Naive thymus-derived CD4-positive, alpha-beta T cell (primary cell): ENCODE results near the gene GRAPL. TPM values are rescaled to one million over a fixed set of nuclear protein-coding genes. Genes with fewer than 3 reads are reported as not detected.
"Not testable (repeated sequence)": the region's sequence is repeated elsewhere in the genome, so short reads cannot be mapped to it uniquely, and the experiment has no call there.

Experiments used
- ATAC-seq: fragments of 150-1000 bp; cut with Tn5 transposase; 2 replicates; pipeline ENCODE4 v1.10.0; 2021; ENCODE audit warnings: mild to moderate bottlenecking, moderate library complexity
- CTCF ChIA-PET: fragments of 350-600 bp; sonication (Branson Sonifier 250); formaldehyde crosslinking; loops from one replicate; lab custom pipeline; 2021; ENCODE audit warnings: antibody characterized with exemption; lab: Charles Lee
- POLR2A ChIA-PET: fragments of 350-600 bp; sonication (Branson Sonifier 250); formaldehyde crosslinking; loops from one replicate; lab custom pipeline; 2021; ENCODE audit warnings: antibody characterized with exemption, inconsistent platforms; lab: Charles Lee
- DNase-seq, 9 donors: peaks; one replicate each; pipeline versions ENCODE4 v3.0.0 to v3.0.0-alpha.2; 2020 to 2022; ENCODE audit warnings: mixed read lengths in 1 of 9
- H3K27ac ChIP-seq: one replicate; pipeline ENCODE4 v1.7.0; 2013; ENCODE audit warnings: mild to moderate bottlenecking, low read depth, low read length, moderate library complexity
- H3K27me3 ChIP-seq, 2 donors: one replicate each; pipeline ENCODE4 v1.7.0; 2013; ENCODE audit warnings: low read length in 2 of 2, mild to moderate bottlenecking in 2 of 2, moderate library complexity in 2 of 2; ENCODE audit not compliant: control insufficient read depth in 2 of 2, insufficient read depth in 2 of 2
- H3K36me3 ChIP-seq, 3 experiments: 1 replicate in 2 of 3; 2 replicates in 1 of 3; pipeline ENCODE4 v1.7.0; 2013; ENCODE audit warnings: low read length in 3 of 3, mild to moderate bottlenecking in 3 of 3, moderate library complexity in 1 of 3; ENCODE audit not compliant: insufficient read depth in 3 of 3, control insufficient read depth in 2 of 3
- H3K4me1 ChIP-seq, 2 donors: one replicate each; pipeline ENCODE4 v1.7.0; 2013; ENCODE audit warnings: low read length in 2 of 2, mild to moderate bottlenecking in 2 of 2, moderate library complexity in 1 of 2; ENCODE audit not compliant: control insufficient read depth in 2 of 2, insufficient read depth in 2 of 2
- H3K4me3 ChIP-seq: 2 replicates; pipeline ENCODE4 v1.7.0; 2013; ENCODE audit warnings: mild to moderate bottlenecking, low read length
- H3K9me3 ChIP-seq, 3 experiments: 1 replicate in 2 of 3; 2 replicates in 1 of 3; pipeline ENCODE4 v1.7.0; 2013; ENCODE audit warnings: low read length in 3 of 3; ENCODE audit not compliant: control insufficient read depth in 2 of 3
- H3K27ac Mint-ChIP-seq, 9 donors: one replicate each; pipeline ENCODE4 v1.8.0; 2020 to 2022; ENCODE audit warnings: mixed read lengths in 9 of 9, mild to moderate bottlenecking in 8 of 9, moderate library complexity in 5 of 9, inconsistent platforms in 2 of 9
- H3K27me3 Mint-ChIP-seq, 5 donors: one replicate each; pipeline ENCODE4 v1.8.0; 2021 to 2022; ENCODE audit warnings: mixed read lengths in 5 of 5, mild to moderate bottlenecking in 1 of 5
- H3K36me3 Mint-ChIP-seq, 5 donors: one replicate each; pipeline ENCODE4 v1.8.0; 2020 to 2022; ENCODE audit warnings: mixed read lengths in 5 of 5, mild to moderate bottlenecking in 3 of 5, inconsistent platforms in 1 of 5
- H3K4me1 Mint-ChIP-seq, 7 donors: one replicate each; pipeline ENCODE4 v1.8.0; 2020 to 2022; ENCODE audit warnings: mixed read lengths in 7 of 7, mild to moderate bottlenecking in 3 of 7, inconsistent platforms in 1 of 7
- H3K4me3 Mint-ChIP-seq, 10 donors: one replicate each; pipeline ENCODE4 v1.8.0; 2020 to 2022; ENCODE audit warnings: mild to moderate bottlenecking in 10 of 10, mixed read lengths in 10 of 10, moderate library complexity in 6 of 10, inconsistent platforms in 2 of 10
- H3K9me3 Mint-ChIP-seq, 11 donors: one replicate each; pipeline ENCODE4 v1.8.0; 2020 to 2022; ENCODE audit warnings: mixed read lengths in 11 of 11, mild to moderate bottlenecking in 4 of 11, inconsistent platforms in 1 of 11, moderate library complexity in 1 of 11
- intact Hi-C, 2 donors: fragments of 100-400 bp; cut with micrococcal nuclease; formaldehyde crosslinking; loops; one replicate each; pipeline ENCODE4 v1.15.1; 2023
- polyA plus RNA-seq, 2 donors: library from polyadenylated mRNA; unstranded; fragments of 300-500 nt; fragmentation: Illumina TruSeq; gene quantifications; one replicate each; pipeline ENCODE4 v1.2.3, GENCODE V29; 2021
- total RNA-seq, 6 experiments: library from RNA in 5 of 6; stranded (reverse) in 5 of 6; gene quantifications; 1 replicate in 5 of 6; 2 replicates in 1 of 6; pipeline ENCODE4 v1.2.3 and lab custom pipeline; 2021 to 2026

Gene GRAPL
- total and polyA plus RNA-seq, 7 experiments from 2014 or later: 3.9 to 105 (median 26.7) TPM

GRCh38 chr17:19125289-19125688, 2.1 kb upstream of the GRAPL start:
- H3K36me3 ChIP-seq, H3K9me3 Mint-ChIP-seq, H3K4me3 Mint-ChIP-seq, H3K27me3 Mint-ChIP-seq, CTCF ChIA-PET, intact Hi-C loops, H3K27ac Mint-ChIP-seq, H3K36me3 Mint-ChIP-seq, H3K27me3 ChIP-seq, H3K9me3 ChIP-seq, H3K27ac ChIP-seq, H3K4me1 ChIP-seq, H3K4me1 Mint-ChIP-seq, POLR2A ChIA-PET, DNase-seq, H3K4me3 ChIP-seq, ATAC-seq: not testable (repeated sequence)

- ATAC-seq, intact Hi-C loops: not testable (repeated sequence)
Observed at GRCh38 chr17:19129500-19129899, 2.1 kb downstream of the GRAPL start.

GRCh38 chr17:19131108-19131507, 3.7 kb downstream of the GRAPL start:
- H3K36me3 ChIP-seq, H3K27ac Mint-ChIP-seq, H3K4me3 ChIP-seq, DNase-seq, intact Hi-C loops, H3K9me3 Mint-ChIP-seq, H3K27me3 Mint-ChIP-seq, POLR2A ChIA-PET, CTCF ChIA-PET, H3K9me3 ChIP-seq, H3K36me3 Mint-ChIP-seq, H3K27me3 ChIP-seq, ATAC-seq, H3K4me3 Mint-ChIP-seq, H3K27ac ChIP-seq, H3K4me1 Mint-ChIP-seq, H3K4me1 ChIP-seq: not testable (repeated sequence)

More at GRCh38 chr17:19129500-19129899, 2.1 kb downstream of the GRAPL start:
- DNase-seq, H3K27me3 ChIP-seq, H3K27ac Mint-ChIP-seq, H3K27ac ChIP-seq, H3K36me3 Mint-ChIP-seq, POLR2A ChIA-PET, H3K9me3 ChIP-seq, H3K9me3 Mint-ChIP-seq, H3K27me3 Mint-ChIP-seq, CTCF ChIA-PET, H3K4me1 ChIP-seq, H3K4me3 ChIP-seq, H3K4me3 Mint-ChIP-seq, H3K36me3 ChIP-seq, H3K4me1 Mint-ChIP-seq: not testable (repeated sequence)

GRCh38 chr17:19131772-19132171, 4.4 kb downstream of the GRAPL start:
- intact Hi-C loops, DNase-seq, H3K9me3 ChIP-seq, H3K4me1 Mint-ChIP-seq, H3K36me3 ChIP-seq, H3K27me3 ChIP-seq, H3K4me1 ChIP-seq, H3K27ac Mint-ChIP-seq, H3K27ac ChIP-seq, H3K9me3 Mint-ChIP-seq, H3K36me3 Mint-ChIP-seq, CTCF ChIA-PET, H3K27me3 Mint-ChIP-seq, H3K4me3 Mint-ChIP-seq, POLR2A ChIA-PET, ATAC-seq, H3K4me3 ChIP-seq: not testable (repeated sequence)

GRCh38 chr17:19133793-19134192, 6.4 kb downstream of the GRAPL start:
- CTCF ChIA-PET, H3K27ac ChIP-seq, H3K27me3 Mint-ChIP-seq, H3K4me3 ChIP-seq, POLR2A ChIA-PET, H3K36me3 ChIP-seq, intact Hi-C loops, H3K27ac Mint-ChIP-seq, H3K9me3 Mint-ChIP-seq, H3K4me1 ChIP-seq, H3K9me3 ChIP-seq, DNase-seq, H3K4me1 Mint-ChIP-seq, H3K36me3 Mint-ChIP-seq, H3K27me3 ChIP-seq: not testable (repeated sequence)
- peak overlapping the region in 2 of 10 donors; percentile 47 to 61 for H3K4me3 Mint-ChIP-seq
- peak; percentile 49 for ATAC-seq

GRCh38 chr17:19135391-19135790, 8.0 kb downstream of the GRAPL start:
- DNase-seq, H3K4me3 Mint-ChIP-seq, H3K27ac Mint-ChIP-seq, H3K9me3 ChIP-seq, H3K36me3 Mint-ChIP-seq, CTCF ChIA-PET, H3K4me1 Mint-ChIP-seq, H3K27me3 ChIP-seq, H3K27me3 Mint-ChIP-seq, POLR2A ChIA-PET, H3K4me1 ChIP-seq, H3K36me3 ChIP-seq, intact Hi-C loops, H3K27ac ChIP-seq, H3K4me3 ChIP-seq, H3K9me3 Mint-ChIP-seq: not testable (repeated sequence)
- peak; percentile 49 for ATAC-seq

- H3K4me1 ChIP-seq, intact Hi-C loops, H3K4me3 Mint-ChIP-seq, POLR2A ChIA-PET, H3K4me3 ChIP-seq, H3K36me3 Mint-ChIP-seq, CTCF ChIA-PET, H3K9me3 ChIP-seq, H3K27ac ChIP-seq, H3K27ac Mint-ChIP-seq, H3K36me3 ChIP-seq, H3K27me3 Mint-ChIP-seq, DNase-seq, H3K27me3 ChIP-seq, H3K9me3 Mint-ChIP-seq, H3K4me1 Mint-ChIP-seq: not testable (repeated sequence)
- ATAC-seq: peak; percentile 36
Observed at GRCh38 chr17:19136138-19136537, 8.7 kb downstream of the GRAPL start.
